IPS DF 4.7 (cell line): ENCODE measurements around the gene AK5.
"Not testable (repeated sequence)": the region's sequence is repeated elsewhere in the genome, so short reads cannot be mapped to it uniquely, and the experiment has no call there.

Experiments
- DNase-seq: peaks from one replicate; pipeline ENCODE4 v3.0.0-alpha.2; 2013; ENCODE audit warnings: low spot score; ENCODE audit errors: extremely low read depth

AK5 gene

DNA sequence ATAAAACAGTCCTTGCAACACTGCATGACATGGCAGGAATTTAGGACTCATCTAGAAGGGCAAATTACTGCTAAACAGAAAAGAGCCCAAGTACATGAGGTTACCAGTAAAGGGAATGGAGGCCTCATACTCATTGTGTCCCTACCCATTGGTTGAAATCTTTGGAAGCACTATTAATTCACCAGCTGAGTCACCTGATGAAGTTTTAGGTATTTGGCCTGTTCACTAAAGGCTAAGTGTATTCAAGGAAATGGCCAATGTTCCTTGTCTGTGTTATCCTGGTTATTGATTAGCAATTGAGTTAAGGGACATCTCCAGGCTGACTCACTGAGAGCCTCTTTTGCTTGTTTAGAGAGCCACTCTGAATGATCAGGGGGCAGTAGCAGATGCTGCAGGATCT, 212.2 kb downstream of the AK5 start:
- DNase-seq, result no peak

- DNase-seq, result no peak
Measured at GRCh38 chr1:77498918-77499317, 217.1 kb downstream of the AK5 start.

- DNase-seq, result no peak
Measured at GRCh38 chr1:77499466-77499865, 217.6 kb downstream of the AK5 start.

- DNase-seq, result no peak
Measured at GRCh38 chr1:77504986-77505385, 223.2 kb downstream of the AK5 start.

DNA sequence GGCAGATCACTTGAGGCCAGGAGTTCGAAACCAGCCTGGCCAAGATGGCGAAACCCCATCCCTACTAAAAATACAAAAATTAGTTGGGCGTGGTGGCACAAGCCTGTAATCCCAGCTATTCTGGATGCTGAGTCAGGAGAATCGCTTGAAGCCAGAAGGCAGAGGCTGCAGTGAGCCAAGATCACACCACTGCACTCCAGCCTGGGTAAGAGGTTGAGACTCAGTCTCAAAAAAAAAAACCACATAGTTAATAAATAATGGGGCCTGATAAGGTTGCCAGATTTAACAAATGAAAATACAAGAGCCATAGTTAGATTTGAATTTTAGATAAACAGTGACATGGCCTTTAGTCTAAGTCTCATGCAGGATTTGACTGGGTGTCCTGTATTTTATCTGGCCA, 225.0 kb downstream of the AK5 start:
- no peak for DNase-seq

- no peak for DNase-seq
Measured at GRCh38 chr1:77509051-77509492, 227.3 kb downstream of the AK5 start.

DNA sequence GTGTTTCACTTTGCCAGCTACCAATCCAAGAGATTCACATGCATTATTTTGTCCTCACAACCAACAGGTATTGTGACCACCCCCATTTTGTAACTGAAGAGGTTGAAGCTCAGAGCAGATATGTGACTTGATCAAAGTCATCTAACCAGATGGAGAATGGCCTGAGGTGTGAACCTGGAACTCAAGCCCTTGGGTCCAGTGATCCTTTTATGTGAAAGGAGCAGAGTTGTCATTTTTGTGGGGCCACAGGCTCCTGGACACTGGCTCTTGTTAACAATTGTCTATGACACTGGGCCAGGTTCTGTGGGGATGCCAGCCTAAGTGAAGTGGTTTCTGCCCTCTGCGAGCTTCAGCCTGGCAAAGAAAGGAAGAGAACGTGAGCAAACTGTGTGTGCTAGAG, 228.1 kb downstream of the AK5 start:
- DNase-seq, result no peak

- DNase-seq, result no peak
Measured at GRCh38 chr1:77511440-77511840, 229.6 kb downstream of the AK5 start.

GRCh38 chr1:77512650-77513049, 230.8 kb downstream of the AK5 start:
- not testable (repeated sequence) for DNase-seq

DNA sequence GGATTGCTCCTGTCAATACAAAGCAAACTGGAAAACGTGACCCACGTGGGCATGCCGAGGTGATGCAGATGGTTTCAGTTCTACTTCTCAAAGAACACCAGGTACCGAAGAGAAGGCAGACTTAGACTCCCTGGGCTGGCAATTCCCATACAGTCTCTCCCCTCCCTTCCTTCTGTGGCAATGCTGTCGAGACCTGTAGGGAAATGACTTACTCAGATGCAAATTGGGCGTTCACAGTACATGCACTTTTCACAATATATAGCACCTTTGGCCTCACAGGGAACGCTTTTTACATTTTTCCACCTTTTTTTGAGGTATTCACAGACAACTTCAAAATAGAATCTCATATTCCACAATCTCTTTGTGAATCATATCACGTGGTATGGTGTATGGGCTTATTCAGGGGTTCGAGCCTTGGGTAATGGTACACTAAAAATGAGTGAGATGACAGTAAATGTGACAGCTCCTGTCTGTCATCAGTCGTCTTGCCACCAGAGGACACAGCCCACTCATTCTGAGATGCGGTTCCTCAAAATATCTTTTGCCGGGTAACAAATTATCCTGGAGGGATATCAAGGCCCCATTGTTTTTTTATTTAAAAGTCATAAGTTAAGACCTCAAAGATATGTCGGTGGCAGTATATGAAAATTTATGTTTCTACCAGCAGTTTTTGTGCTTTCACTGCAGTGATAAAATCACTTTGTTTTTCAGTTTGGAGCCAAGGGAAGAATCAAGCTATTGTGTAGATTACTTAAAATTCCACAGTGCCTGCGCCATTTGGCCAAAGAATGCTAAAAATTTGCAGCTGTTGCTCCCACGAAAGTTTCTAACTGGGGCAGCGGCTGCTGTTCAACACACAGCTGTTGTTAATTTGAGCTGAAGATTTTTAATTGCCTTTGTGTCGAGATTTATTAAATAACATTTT, 232.3 kb downstream of the AK5 start:
- DNase-seq, result no peak

- no peak for DNase-seq
Measured at GRCh38 chr1:77514921-77515776, 233.3 kb downstream of the AK5 start.

- no peak for DNase-seq
Measured at GRCh38 chr1:77516106-77516505, 234.3 kb downstream of the AK5 start.

- DNase-seq, result no peak
Measured at GRCh38 chr1:77524038-77524437, 242.2 kb downstream of the AK5 start.

DNA sequence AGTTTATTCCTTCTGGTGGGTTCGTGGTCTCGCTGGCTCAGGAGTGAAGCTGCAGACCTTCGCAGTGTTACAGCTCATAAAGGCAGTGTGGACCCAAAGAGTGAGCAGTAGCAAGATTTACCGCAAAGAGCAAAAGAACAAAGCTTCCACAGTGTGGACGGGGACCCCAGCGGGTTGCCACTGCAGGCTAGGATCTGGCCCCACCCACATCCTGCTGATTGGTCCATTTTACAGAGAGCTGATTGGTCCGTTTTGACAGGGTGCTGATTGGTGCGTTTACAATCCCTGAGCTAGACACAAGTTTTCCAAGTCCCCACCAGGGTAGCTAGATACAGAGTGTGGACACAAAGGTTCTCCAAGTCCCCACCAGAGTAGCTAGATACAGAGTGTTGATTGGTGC, 249.3 kb downstream of the AK5 start:
- not testable (repeated sequence) for DNase-seq

GRCh38 chr1:77531596-77532280, 249.9 kb downstream of the AK5 start:
- not testable (repeated sequence) for DNase-seq

DNA sequence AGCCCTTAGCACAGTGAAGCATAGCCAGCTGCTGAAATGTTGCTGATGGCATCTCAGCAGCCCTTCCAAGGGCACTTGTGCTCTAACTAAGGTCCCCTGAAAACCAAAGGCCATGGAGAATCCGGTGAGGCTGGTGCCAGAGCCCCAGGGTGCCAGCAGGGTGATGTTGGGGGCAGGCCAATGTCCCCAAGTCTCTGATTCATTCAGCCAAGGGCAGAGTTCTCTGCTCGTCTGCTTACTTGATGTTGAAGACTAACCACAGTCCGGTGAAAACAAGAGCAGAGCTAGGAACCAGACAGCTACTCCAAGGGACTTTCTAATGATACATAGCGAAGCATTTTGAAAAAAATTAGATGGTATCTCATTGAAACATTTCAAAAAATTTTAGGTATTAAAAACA, 250.8 kb downstream of the AK5 start:
- DNase-seq, result no peak

- DNase-seq, result no peak
Measured at GRCh38 chr1:77533660-77534305, 252.0 kb downstream of the AK5 start.

- DNase-seq, result no peak
Measured at GRCh38 chr1:77534456-77534855, 252.6 kb downstream of the AK5 start.

DNA sequence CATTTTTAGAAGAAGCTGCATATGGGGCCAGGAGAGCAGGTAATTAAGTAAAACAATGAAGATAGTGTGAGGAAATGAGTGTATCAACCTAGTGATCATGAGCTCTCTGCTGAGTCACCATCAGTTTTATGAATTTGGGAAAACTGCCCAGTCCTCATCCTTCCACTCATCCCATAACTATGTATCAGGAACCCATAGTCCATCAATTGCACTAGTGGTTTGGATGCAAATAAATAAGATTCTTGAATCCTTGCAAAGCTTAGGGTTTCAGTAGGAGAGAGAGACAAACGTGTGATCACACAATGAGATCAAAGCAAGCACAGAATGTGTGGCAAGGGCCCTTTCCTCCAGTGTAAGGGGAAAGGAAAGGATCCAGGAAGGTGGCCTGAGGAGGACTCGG, 255.0 kb downstream of the AK5 start:
- DNase-seq, result no peak

GRCh38 chr1:77538956-77539518, 257.2 kb downstream of the AK5 start:
- no peak for DNase-seq
